Right forelimb (tissue), 1 donor: ENCODE data around the gene DACH2.
"Not testable (repeated sequence)": the region's sequence is repeated elsewhere in the genome, so short reads cannot be mapped to it uniquely, and the experiment has no call there.

ENCODE experiments used
- DNase-seq: peaks from one replicate; pipeline ENCODE4 v3.0.0-alpha.2; 2018

The DACH2 gene

GRCh38 chrX:86148024-86148511 is at the start of gene DACH2:
DACH2 (plus strand) TSS chrX:86148451.
- DNase-seq = peak; percentile 84

GRCh38 chrX:86102341-86102740 is 45.9 kb upstream of the DACH2 start:
- DNase-seq = no peak

GRCh38 chrX:86103061-86103460 is 45.2 kb upstream of the DACH2 start:
- no peak for DNase-seq

GRCh38 chrX:86104526-86104925 is 43.7 kb upstream of the DACH2 start:
- DNase-seq = no peak

- no peak for DNase-seq
Measured at GRCh38 chrX:86121916-86122315, 26.3 kb upstream of the DACH2 start.

- DNase-seq = no peak
Measured at GRCh38 chrX:86133761-86134160, 14.5 kb upstream of the DACH2 start.

- no peak for DNase-seq
Measured at GRCh38 chrX:86137071-86137470, 11.2 kb upstream of the DACH2 start.

GRCh38 chrX:86141786-86142185 is 6.5 kb upstream of the DACH2 start:
- no peak for DNase-seq

- no peak for DNase-seq
Measured at GRCh38 chrX:86146102-86146501, 2.1 kb upstream of the DACH2 start.

- DNase-seq = no peak
Measured at GRCh38 chrX:86148594-86148993, 343 bp downstream of the DACH2 start.

GRCh38 chrX:86149119-86149518 is 868 bp downstream of the DACH2 start:
- no peak for DNase-seq

GRCh38 chrX:86154553-86154952 is 6.3 kb downstream of the DACH2 start:
- no peak for DNase-seq

GRCh38 chrX:86171366-86171765 is 23.1 kb downstream of the DACH2 start:
- DNase-seq = no peak

GRCh38 chrX:86178906-86179305 is 30.7 kb downstream of the DACH2 start:
- DNase-seq = no peak

GRCh38 chrX:86181325-86181724 is 33.1 kb downstream of the DACH2 start:
- not testable (repeated sequence) for DNase-seq

- DNase-seq = no peak
Measured at GRCh38 chrX:86192827-86193226, 44.6 kb downstream of the DACH2 start.

- no peak for DNase-seq
Measured at GRCh38 chrX:86194758-86195157, 46.5 kb downstream of the DACH2 start.

GRCh38 chrX:86195343-86195742 is 47.1 kb downstream of the DACH2 start:
- no peak for DNase-seq

- no peak for DNase-seq
Measured at GRCh38 chrX:86197815-86198214, 49.6 kb downstream of the DACH2 start.

- DNase-seq = no peak
Measured at GRCh38 chrX:86210772-86211171, 62.5 kb downstream of the DACH2 start.

- no peak for DNase-seq
Measured at GRCh38 chrX:86215260-86215659, 67.0 kb downstream of the DACH2 start.

GRCh38 chrX:86237482-86237881 is 89.2 kb downstream of the DACH2 start:
- no peak for DNase-seq

GRCh38 chrX:86241547-86241946 is 93.3 kb downstream of the DACH2 start:
- DNase-seq = no peak

- no peak for DNase-seq
Measured at GRCh38 chrX:86263526-86263925, 115.3 kb downstream of the DACH2 start.

- no peak for DNase-seq
Measured at GRCh38 chrX:86295293-86295692, 147.0 kb downstream of the DACH2 start.

- DNase-seq = no peak
Measured at GRCh38 chrX:86322913-86323312, 174.7 kb downstream of the DACH2 start.
